IMR-90 (cell line): ENCODE results near the gene THOC2.

Experiments
- BHLHE40 ChIP-seq: fragments of 150-350 bp; IDR thresholded peaks from 2 replicates; pipeline ENCODE4 v1.6.1; 2016; ENCODE audit warnings: mild to moderate bottlenecking, low read depth, low read length
- CEBPB ChIP-seq: IDR thresholded peaks from 2 replicates; pipeline ENCODE4 v1.6.1; 2012; ENCODE audit warnings: low read depth, low read length, improper control_type of control experiment
- POLR2A ChIP-seq: IDR thresholded peaks from 2 replicates; pipeline ENCODE4 v1.6.1; 2012; ENCODE audit warnings: mild to moderate bottlenecking, low read depth, low read length
- RAD21 ChIP-seq: IDR thresholded peaks from 2 replicates; pipeline ENCODE4 v1.6.1; 2012; ENCODE audit warnings: low read length, improper control_type of control experiment
- RFX5 ChIP-seq: IDR thresholded peaks from 2 replicates; pipeline ENCODE4 v1.8.0; 2012; ENCODE audit warnings: low read depth, mild to moderate bottlenecking, low read length, moderate library complexity
- TF ChIP-seq, protein P1 (sequence below): conservative IDR thresholded peaks from 2 replicates; pipeline ENCODE4 v1.5.1; 2012; ENCODE audit warnings: mild to moderate bottlenecking, low read depth, low read length, improper control_type of control experiment
- TF ChIP-seq, protein P2 (sequence below): fragments of 150-350 bp; IDR thresholded peaks from 2 replicates; pipeline ENCODE4 v1.6.1; 2016; ENCODE audit warnings: low read depth, mild to moderate bottlenecking, low read length, moderate library complexity, borderline replicate concordance

DNA sequence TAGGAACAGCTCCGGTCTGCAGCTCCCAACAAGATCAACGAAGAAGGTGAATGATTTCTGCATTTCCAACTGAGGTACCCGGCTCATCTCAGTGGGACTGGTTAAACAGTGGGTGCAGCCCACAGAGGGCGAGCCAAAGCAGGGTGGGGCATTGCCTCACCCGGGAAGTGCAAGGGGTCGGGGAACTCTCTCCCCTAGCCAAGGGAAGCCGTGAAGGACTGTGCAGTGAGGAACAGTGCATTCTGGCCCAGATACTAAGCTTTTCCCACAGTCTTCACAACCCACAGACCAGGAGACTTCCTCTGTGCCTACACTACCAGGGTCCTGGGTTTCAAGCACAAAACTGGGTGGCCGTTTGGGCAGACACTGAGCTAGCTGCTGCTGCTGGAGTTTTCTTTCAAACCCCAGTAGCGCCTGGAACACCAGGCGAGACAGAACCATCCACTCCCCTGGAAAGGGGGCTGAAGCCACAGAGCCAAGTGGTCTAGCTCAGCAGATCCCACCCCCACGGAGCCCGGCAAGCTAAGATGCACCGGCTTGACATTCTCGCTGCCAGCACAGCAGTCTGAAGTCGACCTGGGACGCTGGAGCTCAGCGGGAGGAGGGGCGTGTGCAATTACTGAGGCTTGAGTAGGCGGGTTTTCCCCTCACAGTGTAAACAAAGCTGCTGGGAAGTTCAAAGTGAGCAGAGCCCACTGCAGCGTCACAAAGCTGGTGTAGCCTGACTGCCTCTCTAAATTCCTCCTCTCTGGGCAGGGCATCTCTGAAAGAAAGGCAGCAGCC is 84.6 kb downstream of the THOC2 start:
- TF ChIP-seq, protein P1, sequence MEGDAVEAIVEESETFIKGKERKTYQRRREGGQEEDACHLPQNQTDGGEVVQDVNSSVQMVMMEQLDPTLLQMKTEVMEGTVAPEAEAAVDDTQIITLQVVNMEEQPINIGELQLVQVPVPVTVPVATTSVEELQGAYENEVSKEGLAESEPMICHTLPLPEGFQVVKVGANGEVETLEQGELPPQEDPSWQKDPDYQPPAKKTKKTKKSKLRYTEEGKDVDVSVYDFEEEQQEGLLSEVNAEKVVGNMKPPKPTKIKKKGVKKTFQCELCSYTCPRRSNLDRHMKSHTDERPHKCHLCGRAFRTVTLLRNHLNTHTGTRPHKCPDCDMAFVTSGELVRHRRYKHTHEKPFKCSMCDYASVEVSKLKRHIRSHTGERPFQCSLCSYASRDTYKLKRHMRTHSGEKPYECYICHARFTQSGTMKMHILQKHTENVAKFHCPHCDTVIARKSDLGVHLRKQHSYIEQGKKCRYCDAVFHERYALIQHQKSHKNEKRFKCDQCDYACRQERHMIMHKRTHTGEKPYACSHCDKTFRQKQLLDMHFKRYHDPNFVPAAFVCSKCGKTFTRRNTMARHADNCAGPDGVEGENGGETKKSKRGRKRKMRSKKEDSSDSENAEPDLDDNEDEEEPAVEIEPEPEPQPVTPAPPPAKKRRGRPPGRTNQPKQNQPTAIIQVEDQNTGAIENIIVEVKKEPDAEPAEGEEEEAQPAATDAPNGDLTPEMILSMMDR = no peak
- TF ChIP-seq RAD21 = no peak
- TF ChIP-seq POLR2A = no peak
- no peak for TF ChIP-seq RFX5
- no peak for TF ChIP-seq CEBPB
- no peak for TF ChIP-seq BHLHE40
- TF ChIP-seq, protein P2, sequence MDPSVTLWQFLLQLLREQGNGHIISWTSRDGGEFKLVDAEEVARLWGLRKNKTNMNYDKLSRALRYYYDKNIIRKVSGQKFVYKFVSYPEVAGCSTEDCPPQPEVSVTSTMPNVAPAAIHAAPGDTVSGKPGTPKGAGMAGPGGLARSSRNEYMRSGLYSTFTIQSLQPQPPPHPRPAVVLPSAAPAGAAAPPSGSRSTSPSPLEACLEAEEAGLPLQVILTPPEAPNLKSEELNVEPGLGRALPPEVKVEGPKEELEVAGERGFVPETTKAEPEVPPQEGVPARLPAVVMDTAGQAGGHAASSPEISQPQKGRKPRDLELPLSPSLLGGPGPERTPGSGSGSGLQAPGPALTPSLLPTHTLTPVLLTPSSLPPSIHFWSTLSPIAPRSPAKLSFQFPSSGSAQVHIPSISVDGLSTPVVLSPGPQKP = no peak
